ENCODE data around the gene INSM1.

The INSM1 gene

DNA sequence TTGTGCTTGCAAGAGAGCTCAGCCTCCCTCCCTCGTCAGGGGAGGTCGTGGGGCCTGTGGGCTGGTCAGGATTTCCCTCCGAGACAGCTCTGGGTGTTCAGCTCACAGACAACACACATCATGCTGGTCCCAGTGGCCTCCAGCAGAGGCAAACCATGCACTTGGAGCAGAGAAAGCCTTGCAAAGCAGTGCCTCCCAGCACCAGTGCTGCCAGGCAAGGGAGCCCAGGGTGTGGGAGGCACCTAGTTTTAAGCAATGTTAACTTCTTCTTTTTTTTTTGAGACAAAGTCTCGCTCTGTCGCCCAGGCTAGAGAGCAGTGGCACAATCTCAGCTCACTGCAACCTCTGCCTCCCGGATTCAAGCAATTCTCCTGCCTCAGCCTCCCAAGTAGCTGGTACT, 34.0 kb upstream of the INSM1 start:
- no peak overlapping the region for H3K4me3 ChIP-seq (ENCODE audit: severe bottlenecking)
- DNase-seq (ENCODE audit: low spot score) (no peak), ATAC-seq (ENCODE audit: low read depth) (no peak; the same call in 2 of the 3 replicates)
- H3K4me1 ChIP-seq (ENCODE audit: insufficient read depth, poor library complexity, severe bottlenecking): no peaks in the 10 kb centered on the region
- no peaks in the 10 kb centered on the region for H3K9me3 ChIP-seq (ENCODE audit: severe bottlenecking)
- H3K27me3 ChIP-seq (ENCODE audit: insufficient read depth, poor library complexity, severe bottlenecking): no peaks in the 10 kb centered on the region
- no peak overlapping the region for H3K27ac ChIP-seq (ENCODE audit: poor library complexity, severe bottlenecking)
- TF ChIP-seq, protein P1, sequence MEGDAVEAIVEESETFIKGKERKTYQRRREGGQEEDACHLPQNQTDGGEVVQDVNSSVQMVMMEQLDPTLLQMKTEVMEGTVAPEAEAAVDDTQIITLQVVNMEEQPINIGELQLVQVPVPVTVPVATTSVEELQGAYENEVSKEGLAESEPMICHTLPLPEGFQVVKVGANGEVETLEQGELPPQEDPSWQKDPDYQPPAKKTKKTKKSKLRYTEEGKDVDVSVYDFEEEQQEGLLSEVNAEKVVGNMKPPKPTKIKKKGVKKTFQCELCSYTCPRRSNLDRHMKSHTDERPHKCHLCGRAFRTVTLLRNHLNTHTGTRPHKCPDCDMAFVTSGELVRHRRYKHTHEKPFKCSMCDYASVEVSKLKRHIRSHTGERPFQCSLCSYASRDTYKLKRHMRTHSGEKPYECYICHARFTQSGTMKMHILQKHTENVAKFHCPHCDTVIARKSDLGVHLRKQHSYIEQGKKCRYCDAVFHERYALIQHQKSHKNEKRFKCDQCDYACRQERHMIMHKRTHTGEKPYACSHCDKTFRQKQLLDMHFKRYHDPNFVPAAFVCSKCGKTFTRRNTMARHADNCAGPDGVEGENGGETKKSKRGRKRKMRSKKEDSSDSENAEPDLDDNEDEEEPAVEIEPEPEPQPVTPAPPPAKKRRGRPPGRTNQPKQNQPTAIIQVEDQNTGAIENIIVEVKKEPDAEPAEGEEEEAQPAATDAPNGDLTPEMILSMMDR (IDR thresholded peaks at IDR 0.05; ENCODE audit: poor library complexity, severe bottlenecking): no peak
- no peaks in the 10 kb centered on the region for H3K36me3 ChIP-seq (ENCODE audit: low read depth)

DNA sequence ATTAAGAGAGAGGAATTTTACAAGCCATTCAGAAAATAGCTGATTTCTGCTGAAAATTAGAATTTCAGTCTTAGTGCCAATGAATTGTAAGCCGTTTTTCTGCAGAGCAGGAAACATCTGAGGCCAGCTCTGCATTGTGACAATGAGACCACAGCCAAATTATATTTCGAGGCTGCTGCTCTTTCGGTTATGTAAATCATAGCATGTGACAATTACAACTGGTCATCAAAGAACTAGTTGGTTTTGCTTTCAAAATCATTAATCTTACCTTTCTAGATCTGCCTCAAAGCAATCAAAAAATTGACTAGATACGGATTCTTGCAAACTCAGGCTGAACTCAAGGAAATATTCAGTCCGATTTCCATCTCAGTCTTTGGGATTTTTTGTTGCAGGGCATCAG, 33.4 kb upstream of the INSM1 start:
- no peaks in the 10 kb centered on the region for H3K27me3 ChIP-seq (ENCODE audit: insufficient read depth, poor library complexity, severe bottlenecking)
- no peaks in the 10 kb centered on the region for H3K9me3 ChIP-seq (ENCODE audit: severe bottlenecking)
- TF ChIP-seq, protein P1 (IDR thresholded peaks at IDR 0.05; ENCODE audit: poor library complexity, severe bottlenecking): no peak
- no peak for DNase-seq (ENCODE audit: low spot score)
- no peak overlapping the region for H3K27ac ChIP-seq (ENCODE audit: poor library complexity, severe bottlenecking)
- no peaks in the 10 kb centered on the region for H3K36me3 ChIP-seq (ENCODE audit: low read depth)
- H3K4me3 ChIP-seq (ENCODE audit: severe bottlenecking): no peak overlapping the region
- no peaks in the 10 kb centered on the region for H3K4me1 ChIP-seq (ENCODE audit: insufficient read depth, poor library complexity, severe bottlenecking)
- ATAC-seq (ENCODE audit: low read depth): no peak

DNA sequence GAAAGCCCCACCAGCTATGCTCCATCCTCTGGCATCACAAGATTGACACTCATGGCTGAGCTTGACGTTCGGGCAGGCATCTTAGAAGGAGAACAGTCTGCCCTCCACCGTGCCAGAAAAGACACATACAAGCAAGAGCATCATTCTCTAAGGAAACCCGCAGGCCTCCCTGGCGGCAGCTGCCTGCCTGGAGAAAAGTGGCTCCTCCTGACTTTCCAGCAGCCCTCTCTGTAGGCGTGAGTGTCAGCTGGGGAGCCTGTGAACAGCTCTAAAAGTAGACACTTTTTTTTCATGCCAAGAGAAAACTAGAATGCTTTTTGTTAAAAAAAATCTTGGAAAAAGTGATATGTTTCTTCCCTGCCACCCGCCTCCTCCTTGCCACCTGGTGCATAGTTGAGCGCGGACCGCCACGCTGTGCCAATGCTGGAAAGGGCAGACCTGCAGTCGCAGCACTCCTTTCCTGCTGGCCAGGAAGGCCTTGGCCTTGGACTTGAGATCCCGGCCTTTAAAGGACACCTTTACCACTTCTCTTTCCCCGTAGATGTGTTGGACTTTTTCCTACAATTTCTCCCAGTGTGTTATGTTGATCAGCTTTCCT, 29.7 kb upstream of the INSM1 start:
- Histone ChIP-seq H3K27me3 (ENCODE audit: insufficient read depth, poor library complexity, severe bottlenecking) (peaks cover 7% of the 10 kb centered on the region), H3K4me3 (ENCODE audit: severe bottlenecking) (no peak overlapping the region), H3K27ac (ENCODE audit: poor library complexity, severe bottlenecking) (no peak overlapping the region), H3K36me3 (ENCODE audit: low read depth) (no peaks in the 10 kb centered on the region), H3K4me1 (ENCODE audit: insufficient read depth, poor library complexity, severe bottlenecking) (no peaks in the 10 kb centered on the region), H3K9me3 (ENCODE audit: severe bottlenecking) (no peaks in the 10 kb centered on the region)
- ATAC-seq (ENCODE audit: low read depth) (no peak), DNase-seq (ENCODE audit: low spot score) (no peak)
- TF ChIP-seq, protein P1 (IDR thresholded peaks at IDR 0.05; ENCODE audit: poor library complexity, severe bottlenecking): no peak

DNA sequence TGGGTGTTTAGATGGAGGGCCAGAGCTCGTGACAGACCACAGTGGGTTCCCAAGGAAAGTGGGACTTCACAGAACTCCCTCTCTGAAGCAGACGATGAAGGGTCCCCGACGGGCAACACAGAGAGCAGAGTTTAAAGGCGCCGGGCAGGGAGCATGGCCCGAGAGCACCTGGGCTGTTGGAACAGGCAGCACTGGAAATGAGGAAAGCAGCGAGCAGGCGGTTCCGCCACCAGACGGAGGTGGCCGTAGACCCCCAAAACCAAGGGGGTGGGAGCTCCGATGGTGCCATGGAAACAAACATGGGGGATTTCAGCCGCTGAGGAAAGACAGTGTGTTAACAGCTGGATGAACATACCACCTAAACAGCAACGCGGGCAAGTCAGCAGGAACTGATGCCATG, 27.5 kb upstream of the INSM1 start:
- ATAC-seq (ENCODE audit: low read depth) (no peak), DNase-seq (ENCODE audit: low spot score) (no peak)
- Histone ChIP-seq H3K9me3 (ENCODE audit: severe bottlenecking) (no peaks in the 10 kb centered on the region), H3K36me3 (ENCODE audit: low read depth) (no peaks in the 10 kb centered on the region), H3K27ac (ENCODE audit: poor library complexity, severe bottlenecking) (no peak overlapping the region), H3K4me1 (ENCODE audit: insufficient read depth, poor library complexity, severe bottlenecking) (no peaks in the 10 kb centered on the region), H3K27me3 (ENCODE audit: insufficient read depth, poor library complexity, severe bottlenecking) (peaks cover 7% of the 10 kb centered on the region), H3K4me3 (ENCODE audit: severe bottlenecking) (no peak overlapping the region)
- TF ChIP-seq, protein P1 (IDR thresholded peaks at IDR 0.05; ENCODE audit: poor library complexity, severe bottlenecking): no peak

DNA sequence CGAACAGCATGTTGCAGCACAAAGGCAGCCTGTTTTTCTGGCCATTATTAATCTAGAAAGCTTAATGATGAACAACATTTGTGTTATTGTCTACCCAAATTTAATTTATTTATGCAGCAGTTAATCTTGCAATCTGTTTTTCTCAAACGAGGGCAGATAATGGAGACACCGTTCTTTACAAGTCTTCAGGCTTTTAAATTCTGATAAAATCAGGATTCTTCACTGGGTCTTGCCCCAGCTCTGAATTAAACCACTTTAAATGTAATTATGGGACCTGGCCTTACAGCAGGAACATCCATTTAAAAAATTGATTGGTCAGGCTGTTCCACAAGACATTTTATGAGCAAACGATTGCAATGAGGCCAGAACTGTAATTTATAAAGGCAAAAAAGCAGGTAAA, 26.5 kb upstream of the INSM1 start:
- H3K27ac ChIP-seq (ENCODE audit: poor library complexity, severe bottlenecking): no peak overlapping the region
- H3K9me3 ChIP-seq (ENCODE audit: severe bottlenecking): no peaks in the 10 kb centered on the region
- no peaks in the 10 kb centered on the region for H3K4me1 ChIP-seq (ENCODE audit: insufficient read depth, poor library complexity, severe bottlenecking)
- DNase-seq (ENCODE audit: low spot score): no peak
- H3K36me3 ChIP-seq (ENCODE audit: low read depth): no peaks in the 10 kb centered on the region
- no peak for ATAC-seq (ENCODE audit: low read depth)
- no peak overlapping the region for H3K4me3 ChIP-seq (ENCODE audit: severe bottlenecking)
- TF ChIP-seq, protein P1 (IDR thresholded peaks at IDR 0.05; ENCODE audit: poor library complexity, severe bottlenecking): no peak
- peaks cover 7% of the 10 kb centered on the region for H3K27me3 ChIP-seq (ENCODE audit: insufficient read depth, poor library complexity, severe bottlenecking)

Data from RWPE2 (cell line).